PC-3 (cell line): ENCODE results near the gene KDSR. TPM values are rescaled to one million over a fixed set of nuclear protein-coding genes. Genes with fewer than 3 reads are reported as not detected.

Source experiments
- ATAC-seq: fragments of 200-7000 bp; cut with Tn5 transposase; 2 replicates; pipeline ENCODE4 v1.9.1; 2020; ENCODE audit warnings: mild to moderate bottlenecking, moderate library complexity
- BruUV-seq: library from RNA; stranded (reverse); fragments of 400-500 nt; replicated peaks from 2 replicates; lab custom pipeline; 2021; lab: Mats Ljungman, UMichigan
- CTCF ChIA-PET: fragments of 300-600 bp; sonication (Branson Sonifier 250); formaldehyde crosslinking; loops from one replicate; lab custom pipeline; 2022; ENCODE audit warnings: antibody characterized with exemption; lab: Charles Lee
- POLR2A ChIA-PET: fragments of 300-600 bp; sonication (Branson Sonifier 250); formaldehyde crosslinking; loops from one replicate; lab custom pipeline; 2022; ENCODE audit warnings: antibody characterized with exemption; ENCODE audit not compliant: unreplicated experiment; lab: Charles Lee
- DNase-seq: peaks from one replicate; pipeline ENCODE4 v3.0.0-alpha.2; 2015
- H2AFZ ChIP-seq: fragments of 300-600 bp; sonication (generic); 2 replicates; pipeline ENCODE4 v1.6.0; 2016; ENCODE audit warnings: antibody characterized with exemption, low read length
- H3F3A ChIP-seq: fragments of 300-600 bp; sonication (generic); one replicate; pipeline ENCODE4 v1.6.0; 2017; ENCODE audit warnings: antibody characterized with exemption, low read length, control low read depth, mild to moderate bottlenecking; ENCODE audit not compliant: unreplicated experiment
- H3K27ac ChIP-seq: fragments of 300-600 bp; sonication (generic); 2 replicates; pipeline ENCODE4 v1.5.1; 2016; ENCODE audit warnings: mild to moderate bottlenecking, low read length
- H3K27me3 ChIP-seq: fragments of 300-600 bp; sonication (generic); 2 replicates; pipeline ENCODE4 v1.6.1; 2016; ENCODE audit warnings: low read length, mixed read lengths
- H3K36me3 ChIP-seq: fragments of 300-600 bp; sonication (generic); 2 replicates; pipeline ENCODE4 v1.6.1; 2016; ENCODE audit warnings: low read depth, mixed run types, low read length, mixed read lengths
- H3K4me1 ChIP-seq: fragments of 300-600 bp; sonication (generic); 2 replicates; pipeline ENCODE4 v1.5.1; 2016; ENCODE audit warnings: low read length; ENCODE audit not compliant: insufficient read depth
- H3K4me2 ChIP-seq: fragments of 300-600 bp; sonication (generic); 2 replicates; pipeline ENCODE4 v1.6.0; 2016; ENCODE audit warnings: low read length
- H3K4me3 ChIP-seq: fragments of 300-600 bp; sonication (generic); 2 replicates; pipeline ENCODE4 v1.5.1; 2016; ENCODE audit warnings: mild to moderate bottlenecking, low read length, mixed read lengths
- H3K79me2 ChIP-seq: fragments of 300-600 bp; sonication (generic); 2 replicates; pipeline ENCODE4 v1.6.1; 2017; ENCODE audit warnings: low read length, mixed read lengths
- H3K9ac ChIP-seq: fragments of 300-600 bp; sonication (generic); 2 replicates; pipeline ENCODE4 v1.6.0; 2016; ENCODE audit warnings: mild to moderate bottlenecking, low read length
- H3K9me2 ChIP-seq: fragments of 300-600 bp; sonication (generic); replicated peaks from 2 replicates; pipeline ENCODE4 v1.6.1; 2016; ENCODE audit warnings: mixed run types, low read length, mixed read lengths
- H3K9me3 ChIP-seq: fragments of 300-600 bp; sonication (generic); 2 replicates; pipeline ENCODE4 v1.6.1; 2016; ENCODE audit warnings: low read length, mixed read lengths
- H4K20me1 ChIP-seq: fragments of 300-600 bp; sonication (generic); 2 replicates; pipeline ENCODE4 v1.6.1; 2016; ENCODE audit warnings: low read length, mixed read lengths
- EZH2 ChIP-seq: fragments of 300-600 bp; sonication (generic); IDR thresholded peaks from one replicate; pipeline ENCODE4 v1.6.1; 2017; ENCODE audit warnings: antibody characterized with exemption, mild to moderate bottlenecking, low read length; ENCODE audit not compliant: unreplicated experiment
- EZH2phosphoT487 ChIP-seq: fragments of 300-600 bp; sonication (generic); IDR thresholded peaks from 2 replicates; pipeline ENCODE4 v1.6.1; 2018; ENCODE audit warnings: mild to moderate bottlenecking, antibody characterized with exemption, low read length, borderline replicate concordance
- intact Hi-C: fragments of 100-400 bp; cut with micrococcal nuclease; formaldehyde crosslinking; loops from 2 replicates; pipeline ENCODE4 v1.9.0; 2023
- total RNA-seq: library from RNA; depleted of rRNA; stranded (reverse); fragments of >200 nt; gene quantifications from 2 replicates; pipeline ENCODE4 v1.2.3, GENCODE V29; 2014
- TF ChIP-seq, protein P1 (sequence below): fragments of 300-600 bp; sonication (generic); conservative IDR thresholded peaks from 2 replicates; pipeline ENCODE4 v1.5.1; 2017; ENCODE audit warnings: antibody characterized with exemption, low read depth, mild to moderate bottlenecking, low read length

The KDSR gene
- total RNA-seq, 1 experiment from 2014 or later: 16.1 TPM

DNA sequence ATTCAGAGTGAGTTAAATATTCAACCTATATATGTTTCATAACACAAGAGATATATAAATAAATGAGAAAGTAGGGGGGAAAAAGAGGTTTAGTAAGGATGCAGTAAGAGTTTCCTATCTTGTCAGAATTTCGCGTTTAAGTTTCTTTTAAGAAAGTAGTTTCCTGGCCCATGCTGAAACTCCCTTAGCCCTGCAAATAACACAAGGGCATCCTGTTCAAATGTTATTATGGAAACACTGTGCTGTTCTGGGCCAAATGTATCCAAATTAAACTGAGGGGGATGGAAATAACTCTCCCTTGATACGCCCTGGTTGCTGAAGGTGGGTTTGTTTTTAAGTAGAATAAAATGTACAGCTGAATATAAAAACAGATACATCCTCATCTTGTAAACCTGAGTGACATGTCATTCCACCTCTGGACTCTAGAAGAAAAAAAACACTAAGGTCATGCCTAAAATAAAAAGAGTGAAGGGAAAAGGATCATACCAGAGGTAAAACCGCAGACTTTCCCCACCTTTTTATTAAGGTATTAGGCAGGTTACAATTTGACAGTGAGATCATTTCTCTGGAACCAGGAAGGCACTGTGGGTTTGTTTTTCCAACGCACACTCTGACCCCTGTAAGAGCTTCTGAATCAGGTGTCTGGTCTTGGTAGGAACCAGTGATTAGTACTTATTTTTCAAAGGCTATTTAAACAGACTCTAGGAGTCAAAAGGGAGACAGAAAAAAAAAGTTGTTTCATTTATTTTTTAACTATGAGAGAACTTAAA is 64.2 kb downstream of the KDSR start:
- POLR2A ChIA-PET: no interaction called here
- intact Hi-C loops: no loop called here
- no peak overlapping the region for H3K9ac ChIP-seq
- H3K4me2 ChIP-seq: no peak overlapping the region
- no peak overlapping the region for H2AFZ ChIP-seq
- H3F3A ChIP-seq: no peaks in the 10 kb centered on the region
- no peaks in the 10 kb centered on the region for H3K9me2 ChIP-seq
- ATAC-seq (no peak), DNase-seq (no peak)
- TF ChIP-seq, protein P1, sequence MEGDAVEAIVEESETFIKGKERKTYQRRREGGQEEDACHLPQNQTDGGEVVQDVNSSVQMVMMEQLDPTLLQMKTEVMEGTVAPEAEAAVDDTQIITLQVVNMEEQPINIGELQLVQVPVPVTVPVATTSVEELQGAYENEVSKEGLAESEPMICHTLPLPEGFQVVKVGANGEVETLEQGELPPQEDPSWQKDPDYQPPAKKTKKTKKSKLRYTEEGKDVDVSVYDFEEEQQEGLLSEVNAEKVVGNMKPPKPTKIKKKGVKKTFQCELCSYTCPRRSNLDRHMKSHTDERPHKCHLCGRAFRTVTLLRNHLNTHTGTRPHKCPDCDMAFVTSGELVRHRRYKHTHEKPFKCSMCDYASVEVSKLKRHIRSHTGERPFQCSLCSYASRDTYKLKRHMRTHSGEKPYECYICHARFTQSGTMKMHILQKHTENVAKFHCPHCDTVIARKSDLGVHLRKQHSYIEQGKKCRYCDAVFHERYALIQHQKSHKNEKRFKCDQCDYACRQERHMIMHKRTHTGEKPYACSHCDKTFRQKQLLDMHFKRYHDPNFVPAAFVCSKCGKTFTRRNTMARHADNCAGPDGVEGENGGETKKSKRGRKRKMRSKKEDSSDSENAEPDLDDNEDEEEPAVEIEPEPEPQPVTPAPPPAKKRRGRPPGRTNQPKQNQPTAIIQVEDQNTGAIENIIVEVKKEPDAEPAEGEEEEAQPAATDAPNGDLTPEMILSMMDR: no peak
- TF ChIP-seq EZH2 (no peak), EZH2phosphoT487 (no peak)
- H3K27ac ChIP-seq: no peak overlapping the region
- H3K4me1 ChIP-seq: no peaks in the 10 kb centered on the region
- no TSS peak for BruUV-seq
- CTCF ChIA-PET: no interaction called here
- no peaks in the 10 kb centered on the region for H3K27me3 ChIP-seq
- H3K79me2 ChIP-seq: no peaks in the 10 kb centered on the region
- H3K9me3 ChIP-seq: no peaks in the 10 kb centered on the region
- H3K4me3 ChIP-seq: no peak overlapping the region
- H4K20me1 ChIP-seq: no peaks in the 10 kb centered on the region
- H3K36me3 ChIP-seq: no peaks in the 10 kb centered on the region

DNA sequence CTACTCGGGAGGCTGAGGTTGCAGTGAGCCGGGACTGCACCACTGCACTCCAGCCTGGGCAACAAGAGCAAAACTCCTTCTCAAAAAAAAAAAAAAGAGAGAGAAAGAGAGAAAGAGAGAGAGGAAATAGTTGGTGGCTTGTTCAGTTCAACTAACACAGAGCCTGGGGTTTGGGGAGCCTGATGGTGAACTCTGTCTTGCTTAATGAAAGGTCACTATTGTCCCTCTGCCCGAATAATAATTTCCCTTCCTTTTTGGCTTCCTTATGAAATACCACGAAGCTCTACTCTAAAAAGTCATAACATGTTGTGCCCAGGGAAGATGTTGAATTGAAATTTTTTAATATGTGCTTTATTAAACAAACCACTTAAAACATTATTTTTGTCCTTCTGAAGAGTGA is 64.8 kb downstream of the KDSR start:
- Histone ChIP-seq H2AFZ (no peak overlapping the region), H3K9ac (no peak overlapping the region), H3K79me2 (no peaks in the 10 kb centered on the region), H3K4me1 (no peaks in the 10 kb centered on the region), H3K9me3 (no peaks in the 10 kb centered on the region), H4K20me1 (no peaks in the 10 kb centered on the region), H3K36me3 (no peaks in the 10 kb centered on the region), H3K9me2 (no peaks in the 10 kb centered on the region), H3F3A (no peaks in the 10 kb centered on the region), H3K27me3 (no peaks in the 10 kb centered on the region), H3K27ac (no peak overlapping the region), H3K4me3 (no peak overlapping the region), H3K4me2 (no peak overlapping the region)
- CTCF ChIA-PET: no interaction called here
- DNase-seq (no peak), ATAC-seq (no peak)
- no TSS peak for BruUV-seq
- TF ChIP-seq EZH2: no peak
- no peak for TF ChIP-seq EZH2phosphoT487
- TF ChIP-seq, protein P1: no peak
- POLR2A ChIA-PET: no interaction called here
- intact Hi-C loops: no loop called here

DNA sequence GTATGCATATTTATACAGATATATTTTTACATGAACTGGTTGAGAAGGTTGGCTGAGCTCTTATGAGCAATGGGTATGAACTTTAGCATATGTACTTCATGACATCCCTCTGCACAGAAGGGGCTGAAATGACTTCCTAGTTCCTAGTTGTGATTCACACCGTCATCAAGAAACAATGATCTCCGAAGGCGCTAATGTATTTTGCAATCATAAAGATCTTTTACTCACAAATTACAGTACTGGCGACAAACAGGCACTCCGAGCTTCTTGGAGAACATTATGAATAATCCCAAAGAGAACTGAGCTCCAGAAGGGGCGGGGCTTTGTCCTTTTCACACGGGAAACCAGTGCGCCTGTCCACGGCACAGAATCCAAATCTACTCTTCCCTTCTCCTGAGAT is 65.6 kb downstream of the KDSR start:
- CTCF ChIA-PET: no interaction called here
- H3F3A ChIP-seq: no peaks in the 10 kb centered on the region

More for the DNA sequence above, 65.6 kb downstream of the KDSR start:
- BruUV-seq: no TSS peak
- Histone ChIP-seq H3K9ac (no peak overlapping the region), H3K36me3 (no peaks in the 10 kb centered on the region), H3K27me3 (no peaks in the 10 kb centered on the region), H3K9me3 (no peaks in the 10 kb centered on the region), H3K4me1 (no peaks in the 10 kb centered on the region), H3K4me3 (no peak overlapping the region), H3K79me2 (no peaks in the 10 kb centered on the region), H4K20me1 (no peaks in the 10 kb centered on the region), H2AFZ (no peak overlapping the region), H3K4me2 (no peak overlapping the region), H3K27ac (no peak overlapping the region), H3K9me2 (no peaks in the 10 kb centered on the region)
- TF ChIP-seq, protein P1: no peak
- TF ChIP-seq EZH2phosphoT487: no peak
- no peak for TF ChIP-seq EZH2
- intact Hi-C loops: no loop called here
- POLR2A ChIA-PET: no interaction called here
- DNase-seq (no peak), ATAC-seq (no peak)
